Kidney capillary endothelial cell (primary cell): ENCODE data around the gene ZNF143.
"Not testable (repeated sequence)": the region's sequence is repeated elsewhere in the genome, so short reads cannot be mapped to it uniquely, and the experiment has no call there.

Experiments used
- DNase-seq: peaks from one replicate; pipeline ENCODE4 v3.0.0-alpha.2; 2018; ENCODE audit warnings: low spot score

The ZNF143 gene

DNA sequence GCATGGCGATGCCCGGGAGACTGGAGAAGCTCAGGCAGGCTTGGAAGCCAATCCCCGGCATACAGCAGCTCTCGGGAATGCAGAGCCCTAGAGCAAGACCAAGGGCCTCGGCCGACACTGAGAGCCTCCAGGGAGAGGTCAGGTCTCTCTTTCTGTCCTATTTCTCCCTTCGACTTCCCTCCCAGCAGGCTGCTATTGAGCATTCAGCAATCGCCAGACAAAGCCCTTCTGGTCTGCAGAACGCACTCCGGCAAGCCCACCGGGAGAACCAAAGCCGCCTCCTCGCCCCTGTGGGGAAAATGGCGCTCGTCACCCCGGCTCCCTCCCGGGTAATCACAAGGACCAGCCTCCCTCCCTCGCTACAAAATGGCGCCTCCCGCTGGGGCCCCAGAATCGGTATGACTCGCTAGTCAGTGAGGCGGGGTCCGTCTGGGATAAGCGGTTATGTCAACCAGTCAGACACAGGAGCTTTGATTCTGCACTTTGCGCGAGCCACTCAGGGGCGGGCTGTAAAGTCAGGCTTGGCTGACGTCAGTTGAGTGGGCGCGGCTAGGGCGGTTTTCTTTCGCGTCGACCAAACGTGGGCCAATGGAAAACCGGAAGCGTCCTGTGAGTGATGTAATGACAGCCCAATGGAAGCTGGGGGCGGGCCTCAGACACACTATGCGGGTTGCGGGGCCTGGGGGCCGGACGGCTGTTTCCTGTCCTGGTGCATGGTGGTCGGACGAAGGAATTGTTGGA, at the start of gene ZNF143:
TSS of gene ZNF143 (plus strand) at position 691 of the 741 bp plus-strand sequence. CDS start 10,297 bp downstream, outside the sequence.
- peak; percentile 100 for DNase-seq

DNA sequence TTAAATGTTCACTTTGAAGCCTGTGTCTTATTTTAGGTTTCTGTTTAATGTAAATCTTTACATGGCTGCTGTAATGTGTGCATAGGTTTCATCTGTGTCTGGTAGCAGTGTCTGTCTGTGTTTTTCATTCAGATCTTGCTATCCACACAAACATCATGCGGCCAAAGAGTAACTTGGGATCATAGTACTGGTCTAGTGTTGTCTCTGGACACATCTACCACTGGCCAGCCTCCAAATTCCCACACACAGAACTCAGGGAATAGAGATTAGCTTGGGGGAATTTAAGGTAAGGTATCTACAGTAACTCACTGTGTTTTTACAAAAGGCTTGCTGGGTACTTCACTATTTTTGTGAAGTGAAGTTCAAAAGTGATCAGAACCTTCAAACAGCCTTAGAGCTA, 32.1 kb upstream of the ZNF143 start:
- DNase-seq: no peak

DNA sequence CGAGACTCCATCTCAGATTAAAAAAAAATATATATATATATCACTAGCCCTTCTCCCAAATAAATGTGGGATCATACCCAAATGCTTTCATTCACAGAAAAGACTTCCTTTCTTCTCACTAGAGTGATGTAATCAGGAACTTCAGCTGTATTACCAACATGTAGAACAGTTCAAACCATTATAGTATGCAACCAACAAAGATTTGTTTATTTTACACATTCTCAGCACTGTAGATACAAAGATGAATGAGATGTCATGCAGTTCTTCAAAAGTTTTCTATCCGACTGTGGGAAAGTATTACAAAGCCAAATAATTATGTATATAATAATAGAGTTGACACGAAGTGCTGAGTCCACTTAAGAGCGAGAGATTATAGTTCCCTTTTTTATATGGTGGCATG, 22.2 kb upstream of the ZNF143 start:
- no peak for DNase-seq

DNA sequence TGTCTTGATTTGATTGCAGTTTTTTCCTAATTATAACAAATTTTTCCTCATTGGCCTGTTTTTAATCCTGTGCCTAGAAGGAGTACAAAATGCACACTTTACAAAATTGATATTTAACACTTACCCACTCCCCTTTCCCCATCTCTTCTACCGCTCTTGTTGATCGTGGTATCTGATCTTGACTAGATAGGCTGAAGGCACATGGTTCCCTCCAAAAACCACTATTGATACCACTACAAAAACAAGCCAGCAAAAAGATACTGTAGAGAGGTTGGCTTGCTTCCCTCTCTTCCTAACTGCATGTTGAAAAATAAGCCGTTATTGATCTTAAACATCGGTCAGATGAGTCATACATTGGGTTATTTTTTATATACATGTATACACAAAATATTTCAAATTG, 14.6 kb upstream of the ZNF143 start:
- DNase-seq: no peak

DNA sequence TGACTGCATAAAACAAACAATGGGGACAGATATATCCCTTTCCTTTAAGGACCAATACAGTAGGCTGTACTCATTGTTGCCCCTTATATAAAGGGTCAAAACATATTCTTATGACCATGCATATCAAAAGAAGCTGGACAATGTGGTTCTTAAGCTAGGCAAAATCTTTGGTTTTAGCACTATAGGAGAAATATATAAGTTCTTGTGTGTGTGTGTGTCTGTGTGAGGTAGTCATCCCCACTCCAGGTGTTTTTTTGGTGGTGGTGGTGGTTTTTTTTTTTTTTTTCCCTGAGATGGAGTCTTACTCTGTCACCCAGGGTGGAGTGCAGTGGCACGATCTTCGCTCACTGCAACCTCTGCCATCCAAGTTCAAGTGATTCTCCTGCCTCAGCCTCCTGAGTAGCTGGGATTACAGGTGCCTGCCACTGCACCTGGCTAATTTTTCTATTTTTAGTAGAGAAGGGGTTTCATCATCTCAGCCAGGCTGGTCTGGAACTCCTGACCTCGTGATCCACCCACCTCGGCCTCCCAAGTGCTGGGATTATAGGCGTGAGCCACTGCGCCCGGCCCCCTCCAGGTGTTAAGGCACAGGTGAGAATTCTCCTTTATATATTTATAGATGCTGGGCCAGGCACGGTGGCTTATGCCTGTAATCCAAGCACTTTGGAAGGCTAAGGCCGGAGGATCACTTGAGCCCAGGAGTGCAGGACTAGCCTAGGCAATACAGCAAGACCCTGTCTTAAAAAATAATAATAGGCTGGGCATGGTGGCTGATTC, 12.0 kb upstream of the ZNF143 start:
- DNase-seq: no peak

DNA sequence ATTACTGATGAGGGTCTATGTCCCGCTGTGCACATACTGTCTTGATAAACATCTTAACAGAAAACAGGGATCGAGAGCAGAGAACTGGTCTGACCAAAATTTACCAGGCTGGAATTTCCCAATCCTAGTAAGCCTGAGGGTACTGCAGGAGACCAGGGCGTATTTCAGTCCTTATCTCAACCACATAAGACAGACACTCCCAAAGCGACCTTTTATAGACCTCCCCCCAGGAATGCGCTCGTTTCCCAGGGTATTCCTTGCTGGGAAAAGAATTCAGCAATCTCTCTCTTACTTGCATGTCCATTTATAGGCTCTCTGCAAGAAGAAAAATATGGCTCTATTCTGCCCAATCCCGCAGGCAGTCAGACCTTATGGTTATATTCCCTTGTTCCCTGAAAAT, 8.8 kb upstream of the ZNF143 start:
- not testable (repeated sequence) for DNase-seq

DNA sequence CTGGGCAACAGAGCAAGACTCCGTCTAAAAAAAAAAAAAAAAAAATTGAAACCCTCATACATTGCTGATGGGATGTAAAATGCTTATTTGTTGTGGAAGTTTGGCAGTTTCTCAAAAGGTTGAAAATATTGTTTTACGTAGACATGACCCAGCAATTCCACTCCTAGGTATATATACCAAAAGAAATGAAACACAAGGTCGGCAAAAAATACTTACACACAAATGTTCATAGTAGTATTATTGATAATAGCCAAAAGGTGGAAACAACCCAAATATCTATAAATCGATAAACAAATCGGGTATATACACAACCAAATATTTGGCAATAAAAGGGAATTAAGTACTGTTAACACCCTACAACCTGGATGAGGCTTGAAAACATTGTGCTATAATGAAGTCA, 5.1 kb upstream of the ZNF143 start:
- no peak for DNase-seq

DNA sequence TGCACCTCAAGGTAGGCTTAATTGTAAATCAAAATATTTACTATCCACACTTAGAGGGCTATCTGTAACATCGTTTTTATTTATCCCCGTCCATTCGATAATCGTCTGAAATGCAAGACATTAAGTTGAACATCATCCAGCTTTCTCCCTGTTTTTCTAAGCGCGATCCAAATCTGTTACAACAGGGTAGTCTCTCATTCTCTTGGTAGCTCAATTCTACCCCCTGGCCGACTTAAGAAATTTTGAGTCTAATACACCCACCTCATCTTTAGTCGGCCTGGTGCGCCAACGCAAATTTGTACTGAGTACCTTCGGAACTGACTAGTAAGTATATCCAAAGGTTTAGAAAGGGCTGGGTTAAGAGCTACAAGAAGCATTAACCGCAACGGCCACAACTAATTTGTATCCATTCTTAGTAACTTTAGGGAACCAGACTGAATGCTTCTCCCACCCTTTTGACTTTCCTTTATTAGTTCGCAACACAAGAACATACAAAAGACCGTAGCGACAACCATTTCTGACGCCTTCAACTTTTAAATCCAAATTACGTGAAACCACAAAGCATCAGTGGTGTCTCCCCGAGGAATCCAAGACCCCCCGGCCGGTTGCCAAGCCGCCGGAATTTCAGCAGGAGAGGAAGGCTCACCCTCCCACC, 1.0 kb upstream of the ZNF143 start:
- DNase-seq: peak; percentile 26

DNA sequence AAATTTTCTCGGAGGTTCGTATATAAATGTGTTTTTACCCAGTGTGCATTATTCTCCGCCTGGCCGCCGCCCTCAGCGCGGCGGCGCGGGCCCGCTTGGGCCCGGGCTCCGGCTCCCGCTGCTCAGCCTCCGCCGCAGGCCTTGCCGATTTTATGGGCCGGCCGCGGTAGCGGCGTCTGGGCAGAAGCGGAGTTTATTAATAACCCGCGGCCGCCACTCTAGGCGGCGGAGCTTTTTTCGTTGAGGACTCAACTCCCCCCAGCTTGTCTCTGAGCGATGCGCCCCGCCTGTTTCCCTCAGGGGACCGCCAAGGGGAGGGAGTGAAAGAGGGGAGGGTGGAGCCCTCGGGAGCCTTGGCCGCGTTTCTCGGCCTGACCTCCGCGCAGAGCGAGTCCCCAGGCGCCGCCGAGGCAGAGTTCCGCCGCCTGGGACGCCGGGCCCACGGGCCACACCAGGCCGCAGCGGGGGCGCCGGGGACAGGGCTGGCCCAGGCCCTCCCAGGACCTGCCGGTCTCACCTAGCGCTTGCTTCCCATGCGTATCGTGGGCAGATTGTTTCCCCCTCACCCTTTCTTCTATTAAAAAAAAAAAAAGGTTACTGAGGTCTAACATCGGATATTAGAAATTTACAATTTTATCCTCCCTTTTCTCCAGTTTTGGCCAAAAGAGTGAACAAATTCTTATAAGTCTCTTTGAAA, 399 bp downstream of the ZNF143 start:
- DNase-seq: peak; percentile 75

DNA sequence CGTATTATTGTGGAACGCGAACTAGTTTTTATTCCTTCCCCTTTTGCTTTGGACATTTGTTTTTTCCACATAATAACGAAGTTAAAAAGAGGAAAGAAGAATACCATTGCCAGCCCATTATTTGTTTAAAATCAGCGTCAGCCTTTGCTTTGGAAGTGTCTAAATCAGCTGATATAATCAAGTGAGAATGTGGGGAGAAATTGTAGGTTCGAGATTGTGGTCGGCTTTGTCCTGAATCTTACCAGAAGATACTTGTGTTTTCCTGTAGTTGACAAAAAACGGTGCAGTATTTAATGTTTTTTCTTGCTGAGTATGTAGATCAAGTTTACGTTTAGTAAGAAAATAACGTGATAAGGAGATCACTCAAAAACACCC, 935 bp downstream of the ZNF143 start:
- peak; percentile 33 for DNase-seq

DNA sequence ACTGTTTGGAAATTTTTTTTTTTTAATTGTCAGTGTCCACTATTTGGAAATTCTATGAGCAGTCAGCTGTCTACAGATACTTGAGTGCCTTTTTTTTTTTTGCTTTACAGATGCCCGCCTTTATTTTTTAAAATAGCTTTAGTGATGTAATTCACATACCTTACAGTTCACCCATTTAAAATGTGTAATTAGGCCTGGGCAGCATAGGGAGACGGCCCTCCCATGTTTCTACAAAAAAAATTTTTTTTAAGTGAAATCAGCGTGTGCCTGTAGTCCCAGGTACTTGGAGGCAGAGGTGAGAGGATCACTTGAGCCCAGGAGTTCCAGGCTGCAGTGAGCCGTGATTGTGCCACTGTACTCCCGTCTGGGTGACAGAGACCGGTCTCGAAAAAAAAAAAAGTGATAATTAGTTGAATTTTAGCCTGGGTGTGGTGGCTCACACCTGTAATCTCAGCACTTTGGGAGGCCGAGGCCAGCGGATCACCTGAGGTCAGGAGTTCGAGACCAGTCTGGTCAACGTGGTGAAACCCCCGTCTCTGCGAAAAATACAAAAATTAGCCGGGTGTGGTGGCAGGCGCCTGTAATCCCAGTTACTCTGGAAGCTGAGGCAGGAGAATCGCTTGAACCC, 1.5 kb downstream of the ZNF143 start:
- no peak for DNase-seq

DNA sequence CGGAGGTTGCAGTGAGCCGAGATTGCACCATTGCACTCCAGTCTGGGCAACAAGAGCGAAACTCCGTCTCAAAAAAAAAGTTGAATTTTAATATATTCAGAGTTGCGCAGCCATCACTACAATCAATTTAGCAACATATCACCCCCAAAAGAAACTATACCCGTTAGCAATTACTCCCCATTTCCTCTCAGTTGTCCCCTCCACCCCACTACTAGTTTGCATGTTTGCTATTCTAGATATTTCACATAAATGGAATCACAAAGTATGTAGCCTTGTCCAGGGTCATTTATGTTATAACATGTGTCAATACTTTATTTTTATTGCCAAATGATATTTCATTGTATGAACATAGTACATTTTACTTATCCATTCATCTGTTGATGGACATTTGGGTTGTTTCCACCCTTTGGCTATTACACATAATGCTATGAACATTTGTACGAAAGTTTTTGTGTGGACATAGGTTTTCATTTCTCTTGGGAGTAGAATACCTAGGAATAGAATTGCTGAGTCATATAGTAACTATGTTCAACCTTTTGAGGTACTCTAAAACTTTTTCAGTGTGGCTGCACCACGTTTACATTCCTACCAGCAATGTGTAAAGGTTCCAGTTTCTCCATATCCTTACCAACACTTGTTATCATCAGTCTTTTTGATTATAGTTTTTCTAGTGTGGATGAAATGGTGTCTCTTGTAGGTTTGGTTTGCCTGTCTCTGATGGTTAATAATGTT, 2.2 kb downstream of the ZNF143 start:
- no peak for DNase-seq

DNA sequence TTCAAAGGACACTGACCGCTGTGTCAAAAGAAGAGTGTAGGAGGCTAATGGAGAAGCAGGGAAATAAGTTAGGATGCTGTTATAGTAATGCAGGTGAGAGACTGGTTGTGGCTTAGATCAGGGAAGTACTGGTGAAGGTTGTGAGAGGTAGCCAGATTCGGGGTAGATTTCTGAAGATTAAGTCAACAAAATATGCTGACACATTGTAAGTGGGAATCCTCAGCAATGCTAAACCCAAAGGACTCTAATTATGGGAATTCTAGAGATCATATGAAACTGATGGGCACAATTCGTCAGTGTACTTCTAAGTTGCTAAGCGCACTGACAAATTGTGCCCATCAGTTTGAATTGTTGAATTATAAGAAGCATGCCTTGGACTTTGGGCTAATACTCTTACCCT, 10.0 kb downstream of the ZNF143 start:
- DNase-seq: no peak

DNA sequence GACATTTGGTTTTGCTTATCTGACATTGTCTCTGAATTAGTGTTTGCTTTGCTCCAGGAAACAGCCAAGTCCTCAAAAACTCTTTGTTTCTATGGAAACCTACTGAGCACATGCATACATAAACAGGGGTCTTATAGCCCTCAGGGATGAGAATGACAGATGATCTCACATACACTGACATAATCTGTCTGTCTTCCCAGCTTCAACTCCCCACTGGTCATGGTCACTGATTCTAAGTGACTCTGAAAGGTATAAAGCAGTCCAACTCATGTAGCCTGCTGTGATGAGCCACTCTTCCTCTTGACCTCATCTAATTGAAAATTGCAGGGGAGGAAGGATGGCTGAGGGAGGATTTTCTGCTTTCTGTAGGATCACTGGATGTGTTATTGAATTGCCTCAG, 12.6 kb downstream of the ZNF143 start:
- DNase-seq: no peak

DNA sequence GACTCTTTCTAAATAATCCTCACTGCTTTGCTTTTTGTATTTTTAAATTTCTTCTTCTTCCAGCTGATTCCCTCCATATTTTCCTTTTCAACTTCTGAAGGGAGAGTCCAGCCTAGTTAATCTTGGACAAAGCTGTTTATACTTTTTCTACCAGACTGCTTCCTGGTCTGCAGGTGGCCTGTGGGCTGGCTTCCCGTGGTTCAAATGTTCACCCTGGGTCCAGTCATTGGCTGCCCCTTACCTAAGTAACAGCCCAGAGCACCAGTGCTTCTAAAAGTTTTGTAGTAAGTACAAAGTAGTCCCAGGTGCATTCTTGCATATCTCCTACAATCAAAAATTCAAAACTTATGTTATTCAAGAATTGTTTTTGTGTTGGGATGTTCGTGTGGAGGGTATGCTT, 19.1 kb downstream of the ZNF143 start:
- DNase-seq: no peak

DNA sequence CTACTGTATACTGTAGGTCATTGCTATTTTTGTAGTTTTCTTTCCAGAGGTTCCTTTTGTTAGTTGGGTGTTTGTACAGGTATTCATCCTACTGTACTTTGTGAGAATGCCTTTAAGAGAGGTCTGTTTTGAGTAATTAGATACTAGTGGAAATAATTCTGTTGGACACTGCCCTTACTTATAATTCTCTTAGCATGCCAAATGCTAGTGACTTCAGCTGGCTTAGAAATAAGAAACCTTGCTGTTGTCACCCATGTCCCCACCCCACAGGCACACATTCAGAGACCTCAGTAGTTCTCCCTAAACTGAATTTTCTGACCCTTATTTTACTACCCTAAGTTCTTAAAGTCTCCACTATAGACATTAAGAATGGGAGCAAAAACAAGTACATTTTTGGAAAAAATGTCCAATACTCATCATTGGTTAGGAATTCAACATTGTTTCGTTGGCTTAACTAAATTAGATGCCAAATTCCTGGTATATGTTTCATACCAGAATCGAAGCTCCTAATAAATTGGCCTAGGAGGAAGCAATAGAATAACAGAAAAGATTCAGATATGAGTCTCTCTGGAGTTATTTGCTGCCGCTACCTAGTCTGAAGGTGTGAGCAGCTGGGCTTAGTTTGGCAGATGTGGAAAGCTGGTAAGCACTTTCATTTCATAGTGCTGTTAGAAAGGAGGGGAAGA, 28.4 kb downstream of the ZNF143 start:
- no peak for DNase-seq

DNA sequence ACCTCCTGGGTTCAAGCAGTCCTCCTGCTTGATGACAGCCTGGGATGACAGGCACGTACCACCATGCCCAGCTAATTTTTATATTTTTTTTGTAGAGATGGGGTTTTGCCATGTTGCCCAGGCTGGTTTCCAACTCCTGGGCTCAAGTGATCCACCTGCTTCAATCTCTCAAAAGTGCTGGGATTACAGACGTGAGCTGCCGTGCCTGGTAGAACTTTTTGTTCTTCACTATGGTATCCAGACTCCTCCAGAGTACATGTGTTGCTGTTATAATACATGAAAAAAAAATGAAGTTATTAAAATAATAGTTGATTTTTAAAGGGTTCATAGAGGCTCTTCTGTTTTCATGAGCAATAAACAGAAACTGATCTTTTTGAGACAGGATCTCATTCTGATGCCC, 29.6 kb downstream of the ZNF143 start:
- DNase-seq: no peak

DNA sequence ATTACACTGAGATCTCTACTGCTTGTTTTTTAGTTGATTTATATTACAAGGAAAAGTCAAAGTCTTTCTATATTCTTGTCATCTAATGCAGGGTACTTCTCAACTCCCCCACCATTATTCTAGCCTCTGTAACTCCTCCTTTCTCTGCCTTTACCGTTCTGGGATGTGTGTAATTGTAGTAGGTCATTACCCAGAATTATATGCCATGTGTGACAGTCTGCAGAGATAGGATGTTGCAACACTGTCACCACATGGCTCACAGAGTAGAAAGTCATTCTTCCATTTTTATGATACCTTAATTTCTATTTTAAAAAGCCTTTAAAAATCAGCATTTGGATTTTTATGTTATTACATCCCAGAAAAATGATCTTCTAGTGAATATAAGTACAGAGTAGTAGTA, 32.7 kb downstream of the ZNF143 start:
- DNase-seq: no peak

DNA sequence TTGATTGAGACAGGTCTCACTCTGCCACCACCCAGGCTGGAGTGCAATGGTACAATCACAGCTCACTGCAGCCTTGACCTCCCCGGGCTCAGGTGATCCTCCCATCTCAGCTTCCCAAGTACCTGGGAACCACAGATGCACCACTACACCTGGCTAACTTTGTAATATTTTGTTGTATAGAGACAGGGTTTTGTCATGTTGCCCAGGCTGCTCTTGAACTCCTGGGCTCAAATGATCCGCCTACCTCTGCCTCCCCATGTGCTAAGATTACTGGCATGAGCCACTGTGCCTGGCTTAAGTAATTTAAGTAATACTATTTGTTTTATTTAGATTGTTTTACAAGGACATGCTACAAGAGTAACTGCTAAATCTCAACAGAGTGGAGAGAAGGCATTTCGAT, 33.5 kb downstream of the ZNF143 start:
- no peak for DNase-seq

DNA sequence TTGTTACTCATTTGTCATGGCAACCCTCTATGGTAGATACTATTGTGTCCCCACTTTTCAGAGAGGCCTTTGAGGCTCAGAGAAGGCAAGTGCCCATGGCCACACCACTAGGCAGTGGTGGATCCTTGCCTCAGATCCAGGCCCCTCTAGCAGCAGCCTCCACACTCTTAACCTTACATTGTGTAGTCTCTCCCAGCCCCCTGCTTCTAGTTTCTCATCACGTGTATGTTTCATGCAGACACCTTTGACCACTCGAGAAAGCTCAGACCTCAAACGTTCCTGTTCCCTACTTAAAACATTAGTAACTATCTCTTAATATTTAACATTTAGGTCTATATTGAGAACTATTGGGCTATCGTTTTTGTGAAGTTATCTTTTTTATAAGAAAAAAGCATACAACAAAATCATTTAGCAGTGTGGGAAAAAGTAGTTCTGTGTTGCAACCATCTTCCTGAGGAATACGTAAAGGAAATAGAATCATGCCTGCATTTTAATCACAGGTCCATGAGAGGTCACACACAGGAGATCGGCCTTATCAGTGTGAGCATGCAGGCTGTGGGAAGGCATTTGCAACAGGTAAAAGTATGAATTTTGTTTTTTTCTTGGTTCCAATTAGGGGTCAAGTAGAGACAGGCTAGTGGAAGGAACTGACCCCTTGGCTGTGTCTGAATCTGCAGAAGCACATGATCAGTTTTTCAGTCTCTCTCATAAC, 35.1 kb downstream of the ZNF143 start:
- DNase-seq: no peak
